ENCODE data around the gene TPRX1. TPM values are rescaled to one million over a fixed set of nuclear protein-coding genes. Genes with fewer than 3 reads are reported as not detected.

The TPRX1 gene
- total RNA-seq, 2 experiments from 2014 or later, result not detected

GRCh38 chr19:47754206-47755064, 49.9 kb downstream of the TPRX1 start:
- H3K36me3 Mint-ChIP-seq, result peaks cover 53% of the 10 kb centered on the region
- H3K4me1 Mint-ChIP-seq (ENCODE audit: low read depth), result peaks cover 1% of the 10 kb centered on the region
- DNase-seq, result no peak
- H3K4me3 Mint-ChIP-seq, result no peak overlapping the region
- CTCF ChIA-PET, result no interaction called here
- POLR2A ChIA-PET, result no interaction called here
- intact Hi-C loops (cut with micrococcal nuclease), result no loop called here
- no peak overlapping the region for H3K27ac Mint-ChIP-seq
- no peaks in the 10 kb centered on the region for H3K27me3 Mint-ChIP-seq
- H3K9me3 Mint-ChIP-seq, result no peaks in the 10 kb centered on the region

GRCh38 chr19:47752440-47753211, 51.7 kb downstream of the TPRX1 start:
- H3K4me3 Mint-ChIP-seq, result no peak overlapping the region
- DNase-seq, result no peak
- peaks cover 53% of the 10 kb centered on the region for H3K36me3 Mint-ChIP-seq
- no peak overlapping the region for H3K27ac Mint-ChIP-seq
- CTCF ChIA-PET, result interaction anchor here (1.1 to 1.6 kb wide), 3 partner anchors 10 to 40 kb away, joined by 3 to 5 read pairs (median 3); partner anchors contain the start of gene EHD2
- POLR2A ChIA-PET, result no interaction called here
- no peaks in the 10 kb centered on the region for H3K27me3 Mint-ChIP-seq
- no peaks in the 10 kb centered on the region for H3K9me3 Mint-ChIP-seq
- intact Hi-C loops (cut with micrococcal nuclease), result no loop called here
- peaks cover 17% of the 10 kb centered on the region for H3K4me1 Mint-ChIP-seq (ENCODE audit: low read depth)

Other genes starting within 250 kb of the TPRX1 start
- gene ZNF541, start 231.4 kb downstream of the TPRX1 start, total RNA-seq, result under 1 TPM; 0.07 to 0.31 TPM
- gene BICRA, start 195.4 kb downstream of the TPRX1 start, total RNA-seq, result 10 to 100 TPM; 11.9 to 14.0 TPM
- gene EHD2, start 91.1 kb downstream of the TPRX1 start, total RNA-seq, result 1 to 10 TPM in 1 of 2 experiments, under 1 TPM in 1; 0.81 to 1.6 TPM
- 100 to 1,000 TPM; 259 to 268 TPM for gene NOP53, start 59.0 kb downstream of the TPRX1 start, total RNA-seq
- gene SELENOW, start 25.8 kb downstream of the TPRX1 start, total RNA-seq, result 100 to 1,000 TPM; 162 to 174 TPM
- gene CRX, start 17.4 kb upstream of the TPRX1 start, total RNA-seq, result not detected
- gene TPRX2, start 54.7 kb upstream of the TPRX1 start, total RNA-seq, result not detected
- not detected for gene SULT2A1, start 81.8 kb upstream of the TPRX1 start, total RNA-seq
- gene BSPH1, start 187.6 kb upstream of the TPRX1 start, total RNA-seq, result not detected
- not detected for gene ELSPBP1, start 190.1 kb upstream of the TPRX1 start, total RNA-seq
- gene CABP5, start 239.5 kb upstream of the TPRX1 start, total RNA-seq, result not detected

All from activated CD4-positive, alpha-beta memory T cell treated with anti-CD3 and anti-CD28 coated beads for 36 hours (primary cell).